HepG2 (cell line): ENCODE results near the gene MTG1. TPM values are rescaled to one million over a fixed set of nuclear protein-coding genes. Genes with fewer than 3 reads are reported as not detected.
A peak's percentile ranks its signal among the peaks of the same experiment; 100 is the strongest.

Source experiments
- ATAC-seq: fragments of 200-7000 bp; cut with Tn5 transposase; 3 replicates; pipeline ENCODE4 v1.9.1; 2020; ENCODE audit warnings: mild to moderate bottlenecking, moderate library complexity
- BruUV-seq: library from RNA; stranded (reverse); fragments of 400-500 nt; replicated peaks from 2 replicates; lab custom pipeline; 2021; lab: Mats Ljungman, UMichigan
- CTCF ChIA-PET: fragments of 300-600 bp; formaldehyde crosslinking; extraction: SDS; loops from one replicate; lab custom pipeline; 2021; ENCODE audit warnings: low total read pairs, inconsistent platforms, low intra/inter-chr PET ratio; lab: Yijun Ruan, JAX
- POLR2A ChIA-PET: fragments of 350-600 bp; sonication (Branson Sonifier 250); formaldehyde crosslinking; loops from one replicate; lab custom pipeline; 2020; ENCODE audit warnings: antibody characterized with exemption, inconsistent platforms; lab: Yijun Ruan, JAX
- DNase-seq: peaks from one replicate; pipeline ENCODE4 v3.0.0-alpha.2; 2015; ENCODE audit warnings: low spot score
- FAIRE-seq: peaks from 3 replicates; lab custom pipeline; 2011; peaks lifted over from hg19 to GRCh38; lab: Jason Lieb, UNC
- H2AFZ ChIP-seq: one replicate; pipeline ENCODE4 v1.6.1; 2011; ENCODE audit warnings: low read length, inconsistent platforms
- H3K27ac ChIP-seq: fragments of 300-600 bp; 3 replicates; pipeline ENCODE4 v1.8.0; 2011; ENCODE audit warnings: mixed run types, mild to moderate bottlenecking, mixed read lengths, low read length, inconsistent platforms; ENCODE audit not compliant: insufficient read depth; ENCODE audit errors: extremely low read length
- H3K27me3 ChIP-seq, 2 experiments: fragments of 200-600 bp in 1 of 2; 2 replicates in 1 of 2; 3 replicates in 1 of 2; pipeline versions ENCODE4 v1.6.0 to v1.8.0; 2011; ENCODE audit warnings: low read length in 2 of 2, mild to moderate bottlenecking in 2 of 2, moderate library complexity in 2 of 2, inconsistent platforms in 1 of 2; ENCODE audit not compliant: insufficient read depth in 2 of 2, control insufficient read depth in 1 of 2
- H3K36me3 ChIP-seq, 2 experiments: fragments of 200-600 bp in 1 of 2; replicated peaks in 1 of 2; 2 replicates in 1 of 2; 3 replicates in 1 of 2; pipeline versions ENCODE4 v1.5.1 to v1.8.0; 2011; ENCODE audit warnings: low read length in 2 of 2, inconsistent platforms in 1 of 2; ENCODE audit not compliant: insufficient read depth in 2 of 2, control insufficient read depth in 1 of 2
- H3K4me1 ChIP-seq: 2 replicates; pipeline ENCODE4 v1.5.1; 2012; ENCODE audit warnings: low read length, inconsistent platforms; ENCODE audit not compliant: insufficient read depth
- H3K4me2 ChIP-seq: 2 replicates; pipeline ENCODE4 v1.6.0; 2011; ENCODE audit warnings: low read depth, low read length, inconsistent platforms
- H3K4me3 ChIP-seq, 3 experiments: fragments of 200-600 bp in 1 of 3; sonication (generic), shearing (Covaris generic) in 1 of 3; replicated peaks in 1 of 3; 2 replicates each; pipeline ENCODE4 v1.5.1; 2011 to 2016; ENCODE audit warnings: low read length in 3 of 3, inconsistent platforms in 2 of 3, low read depth in 2 of 3, mild to moderate bottlenecking in 2 of 3, control low read depth in 1 of 3, mixed read lengths in 1 of 3; ENCODE audit not compliant: insufficient read depth in 1 of 3
- H3K79me2 ChIP-seq: one replicate; pipeline ENCODE4 v1.6.1; 2011; ENCODE audit warnings: low read length, inconsistent platforms; ENCODE audit not compliant: insufficient read depth
- H3K9ac ChIP-seq: 2 replicates; pipeline ENCODE4 v1.6.0; 2011; ENCODE audit warnings: mild to moderate bottlenecking, low read depth, low read length, inconsistent platforms; ENCODE audit not compliant: insufficient read depth
- H3K9me3 ChIP-seq: 2 replicates; pipeline ENCODE4 v1.5.1; 2012; ENCODE audit warnings: mild to moderate bottlenecking, low read length
- H4K20me1 ChIP-seq: 2 replicates; pipeline ENCODE4 v1.6.0; 2011; ENCODE audit warnings: inconsistent platforms, mild to moderate bottlenecking, low read length, moderate library complexity; ENCODE audit not compliant: insufficient read depth
- ASH2L ChIP-seq: fragments of 300-600, 200-600 bp; sonication (generic); IDR thresholded peaks from 2 replicates; pipeline ENCODE4 v1.7.0; 2017; ENCODE audit warnings: low read depth, mild to moderate bottlenecking, moderate library complexity, mixed read lengths, low read length; ENCODE audit not compliant: insufficient read length
- HMG20B ChIP-seq: conservative IDR thresholded peaks from 2 replicates; pipeline ENCODE4 v1.6.1; 2016; ENCODE audit warnings: missing genetic modification reagents, missing compliant biosample characterization
- MTA3 ChIP-seq: sonication (generic); formaldehyde crosslinking; IDR thresholded peaks from 2 replicates; pipeline ENCODE4 v1.4.0; 2020; ENCODE audit warnings: missing genetic modification reagents
- PHB2 ChIP-seq: fragments of 450-650 bp; IDR thresholded peaks from 2 replicates; pipeline ENCODE4 v1.6.1; 2018; ENCODE audit not compliant: partially characterized antibody
- POLR2A ChIP-seq, 2 experiments: IDR thresholded peaks; 2 replicates each; pipeline ENCODE4 v1.6.1; 2011; ENCODE audit warnings: low read depth in 2 of 2, low read length in 2 of 2, mild to moderate bottlenecking in 1 of 2, moderate library complexity in 1 of 2; ENCODE audit not compliant: insufficient read depth in 1 of 2
- SMYD3 ChIP-seq: sonication (generic); formaldehyde crosslinking; IDR thresholded peaks from 2 replicates; pipeline ENCODE4 v1.8.1; 2023; ENCODE audit warnings: mild to moderate bottlenecking, missing genetic modification reagents
- ZNF280B ChIP-seq: sonication (generic); formaldehyde crosslinking; IDR thresholded peaks from 2 replicates; pipeline ENCODE4 v1.5.0; 2020; ENCODE audit warnings: missing genetic modification reagents, mild to moderate bottlenecking, borderline replicate concordance
- ZNF597 ChIP-seq: sonication (generic); formaldehyde crosslinking; IDR thresholded peaks from 2 replicates; pipeline ENCODE4 v1.5.0; 2020; ENCODE audit warnings: missing genetic modification reagents
- ZNF768 ChIP-seq: sonication (generic); formaldehyde crosslinking; IDR thresholded peaks from 2 replicates; pipeline ENCODE4 v1.4.0; 2020; ENCODE audit warnings: missing genetic modification reagents
- WGBS: methylation state at CpG from one replicate; pipeline ENCODE4 v1.1.6; 2017; ENCODE audit warnings: low lambda C conversion rate; 5-methylcytosine and 5-hydroxymethylcytosine counted together
- in situ Hi-C: cut with HindIII; loops from 2 replicates; pipeline ENCODE4 v1.10.0; 2017; ENCODE audit warnings: low pct_unique_long_range_greater_than_20kb; ENCODE audit not compliant: extremely low pct_ligation_motif_present
- intact Hi-C: fragments of 100-400 bp; cut with micrococcal nuclease; formaldehyde crosslinking; loops from one replicate; pipeline ENCODE4 v1.10.0; 2022; ENCODE audit not compliant: unreplicated experiment
- polyA plus RNA-seq, 8 experiments: library from polyadenylated mRNA; depleted of rRNA in 3 of 8; stranded (reverse) in 7 of 8; unstranded in 1 of 8; fragments of >200 nt; fragmentation: Illumina TruSeq in 4 of 8; extraction: Trizol in 4 of 8; gene quantifications; 2 replicates each; pipeline versions ENCODE4 v1.2.1 to v1.2.3, GENCODE V29; 2011 to 2016; ENCODE audit warnings: low read depth in 4 of 8, missing spikeins in 1 of 8, mixed read lengths in 1 of 8; ENCODE audit not compliant: insufficient read depth in 1 of 8
- total RNA-seq, 5 experiments: library from RNA; depleted of rRNA; stranded (reverse); fragments of >200 nt; fragmentation: Illumina TruSeq; extraction: Trizol; gene quantifications; 2 replicates each; pipeline ENCODE4 v1.2.3, GENCODE V29; 2016; ENCODE audit warnings: low read depth in 1 of 5
- TF ChIP-seq, protein P1 (sequence below): sonication (generic); formaldehyde crosslinking; IDR thresholded peaks from 2 replicates; pipeline ENCODE4 v1.4.0; 2020; ENCODE audit warnings: missing genetic modification reagents

Gene MTG1
- total and polyA plus RNA-seq, 2 of the 13 experiments (the other 11 are each of a cell fraction or from before 2014, with no cell fraction given) = 42.0 to 103 TPM

- TF ChIP-seq, protein P1, sequence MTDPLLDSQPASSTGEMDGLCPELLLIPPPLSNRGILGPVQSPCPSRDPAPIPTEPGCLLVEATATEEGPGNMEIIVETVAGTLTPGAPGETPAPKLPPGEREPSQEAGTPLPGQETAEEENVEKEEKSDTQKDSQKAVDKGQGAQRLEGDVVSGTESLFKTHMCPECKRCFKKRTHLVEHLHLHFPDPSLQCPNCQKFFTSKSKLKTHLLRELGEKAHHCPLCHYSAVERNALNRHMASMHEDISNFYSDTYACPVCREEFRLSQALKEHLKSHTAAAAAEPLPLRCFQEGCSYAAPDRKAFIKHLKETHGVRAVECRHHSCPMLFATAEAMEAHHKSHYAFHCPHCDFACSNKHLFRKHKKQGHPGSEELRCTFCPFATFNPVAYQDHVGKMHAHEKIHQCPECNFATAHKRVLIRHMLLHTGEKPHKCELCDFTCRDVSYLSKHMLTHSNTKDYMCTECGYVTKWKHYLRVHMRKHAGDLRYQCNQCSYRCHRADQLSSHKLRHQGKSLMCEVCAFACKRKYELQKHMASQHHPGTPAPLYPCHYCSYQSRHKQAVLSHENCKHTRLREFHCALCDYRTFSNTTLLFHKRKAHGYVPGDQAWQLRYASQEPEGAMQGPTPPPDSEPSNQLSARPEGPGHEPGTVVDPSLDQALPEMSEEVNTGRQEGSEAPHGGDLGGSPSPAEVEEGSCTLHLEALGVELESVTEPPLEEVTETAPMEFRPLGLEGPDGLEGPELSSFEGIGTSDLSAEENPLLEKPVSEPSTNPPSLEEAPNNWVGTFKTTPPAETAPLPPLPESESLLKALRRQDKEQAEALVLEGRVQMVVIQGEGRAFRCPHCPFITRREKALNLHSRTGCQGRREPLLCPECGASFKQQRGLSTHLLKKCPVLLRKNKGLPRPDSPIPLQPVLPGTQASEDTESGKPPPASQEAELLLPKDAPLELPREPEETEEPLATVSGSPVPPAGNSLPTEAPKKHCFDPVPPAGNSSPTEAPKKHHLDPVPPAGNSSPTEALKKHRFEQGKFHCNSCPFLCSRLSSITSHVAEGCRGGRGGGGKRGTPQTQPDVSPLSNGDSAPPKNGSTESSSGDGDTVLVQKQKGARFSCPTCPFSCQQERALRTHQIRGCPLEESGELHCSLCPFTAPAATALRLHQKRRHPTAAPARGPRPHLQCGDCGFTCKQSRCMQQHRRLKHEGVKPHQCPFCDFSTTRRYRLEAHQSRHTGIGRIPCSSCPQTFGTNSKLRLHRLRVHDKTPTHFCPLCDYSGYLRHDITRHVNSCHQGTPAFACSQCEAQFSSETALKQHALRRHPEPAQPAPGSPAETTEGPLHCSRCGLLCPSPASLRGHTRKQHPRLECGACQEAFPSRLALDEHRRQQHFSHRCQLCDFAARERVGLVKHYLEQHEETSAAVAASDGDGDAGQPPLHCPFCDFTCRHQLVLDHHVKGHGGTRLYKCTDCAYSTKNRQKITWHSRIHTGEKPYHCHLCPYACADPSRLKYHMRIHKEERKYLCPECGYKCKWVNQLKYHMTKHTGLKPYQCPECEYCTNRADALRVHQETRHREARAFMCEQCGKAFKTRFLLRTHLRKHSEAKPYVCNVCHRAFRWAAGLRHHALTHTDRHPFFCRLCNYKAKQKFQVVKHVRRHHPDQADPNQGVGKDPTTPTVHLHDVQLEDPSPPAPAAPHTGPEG = no peak
- TF ChIP-seq ZNF597 = no peak
Observed at GRCh38 chr10:133420028-133420427, 26.1 kb downstream of the MTG1 start (continued).

DNA sequence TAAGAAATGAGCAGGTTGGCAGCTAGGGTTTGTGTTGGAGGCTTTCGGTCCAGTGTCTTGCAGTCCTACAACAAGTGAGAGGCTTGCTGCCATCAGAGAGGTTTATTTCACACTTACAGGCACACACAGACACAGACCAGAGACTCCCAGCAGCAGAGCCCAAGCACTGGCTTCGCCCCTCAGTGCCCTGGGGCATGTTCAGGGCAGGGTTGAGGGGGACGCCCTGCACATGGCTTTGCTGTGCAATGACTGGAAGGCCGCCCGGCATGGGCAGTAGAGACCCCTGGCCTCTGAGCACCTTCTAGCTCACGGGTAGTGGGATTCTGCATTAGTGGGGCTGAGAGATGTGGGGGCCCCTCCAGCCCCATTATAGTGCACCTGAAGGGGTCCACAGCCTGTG, 26.6 kb downstream of the MTG1 start:
- ATAC-seq (no peak), FAIRE-seq (no peak), DNase-seq (no peak)
- no peaks in the 10 kb centered on the region for H4K20me1 ChIP-seq
- BruUV-seq = no TSS peak
- WGBS = 100% methylated on average over 5 of the region's 6 CpGs
- POLR2A ChIA-PET = interaction anchor here (0.9 kb wide), 1 partner anchor 63 kb away, joined by 3 read pairs; the partner anchor contains the start of gene FUOM
- CTCF ChIA-PET = no interaction called here
- intact Hi-C loops (no loop called here), in situ Hi-C loops (loop anchor here (5.0 kb wide), 1 partner anchor 152 kb away; no protein-coding TSS in a partner anchor)
- no peak overlapping the region for H3K4me2 ChIP-seq
- no peaks in the 10 kb centered on the region for H3K27me3 ChIP-seq
- no peaks in the 10 kb centered on the region for H3K9me3 ChIP-seq
- no peak overlapping the region for H3K4me3 ChIP-seq
- H3K4me1 ChIP-seq = no peaks in the 10 kb centered on the region
- H2AFZ ChIP-seq = no peak overlapping the region
- H3K79me2 ChIP-seq = no peaks in the 10 kb centered on the region
- peaks cover 6 to 14% of the 10 kb centered on the region in 2 experiments; a peak in 2 of 5 replicates for H3K36me3 ChIP-seq
- peak; percentile 37; the same call in 1 of the 2 replicates for TF ChIP-seq ZNF768 (CRISPR knock-in tag)
- TF ChIP-seq ZNF280B (CRISPR knock-in tag) = no peak
- no peak for TF ChIP-seq MTA3
- 0 out of 4 replicates have a peak, but pooled peaks of 1 of the 2 experiments have one; percentile 10 for TF ChIP-seq POLR2A (IDR thresholded peaks at IDR 0.05; ENCODE audit: insufficient read depth in 1 of 2, low read depth in 2 of 2, low read length in 2 of 2)
- TF ChIP-seq HMG20B (CRISPR knock-in tag) = no peak
- TF ChIP-seq ASH2L = no peak
- no peak for TF ChIP-seq PHB2
- TF ChIP-seq SMYD3 = no peak
- H3K27ac ChIP-seq = no peak overlapping the region
- no peak overlapping the region for H3K9ac ChIP-seq
